Lung (tissue), 12 donors: ENCODE measurements around the gene GRPEL1. TPM values are rescaled to one million over a fixed set of nuclear protein-coding genes. Genes with fewer than 3 reads are reported as not detected.

ENCODE experiments used
- ATAC-seq: fragments of 200-7000 bp; cut with Tn5 transposase; one replicate; pipeline ENCODE4 v1.9.1; 2020; ENCODE audit warnings: moderate number of reproducible peaks; ENCODE audit not compliant: insufficient read depth, low FRiP score
- DNase-seq, 3 donors: peaks; one replicate each; pipeline ENCODE4 v3.0.0-alpha.2; 2013 to 2017
- H3K27ac ChIP-seq, 2 donors: one replicate each; pipeline ENCODE4 v1.5.1; 2013; ENCODE audit warnings: mild to moderate bottlenecking in 2 of 2, moderate library complexity in 2 of 2, control low read depth in 1 of 2, inconsistent platforms in 1 of 2, low read depth in 1 of 2, low read length in 1 of 2
- H3K27me3 ChIP-seq, 3 donors: one replicate each; pipeline ENCODE4 v1.5.1; 2013; ENCODE audit warnings: low read length in 2 of 3; ENCODE audit not compliant: control insufficient read depth in 3 of 3, insufficient read depth in 3 of 3
- H3K36me3 ChIP-seq, 4 donors: one replicate each; pipeline ENCODE4 v1.5.1; 2013; ENCODE audit warnings: low read length in 4 of 4, mild to moderate bottlenecking in 1 of 4, moderate library complexity in 1 of 4; ENCODE audit not compliant: control insufficient read depth in 4 of 4, insufficient read depth in 4 of 4
- H3K4me1 ChIP-seq, 5 donors: one replicate each; pipeline ENCODE4 v1.5.1; 2013; ENCODE audit warnings: low read length in 5 of 5, mild to moderate bottlenecking in 2 of 5, moderate library complexity in 1 of 5; ENCODE audit not compliant: control insufficient read depth in 5 of 5, insufficient read depth in 5 of 5
- H3K4me3 ChIP-seq: one replicate; pipeline ENCODE4 v1.5.1; 2013; ENCODE audit warnings: mild to moderate bottlenecking, control low read depth, moderate library complexity
- H3K9ac ChIP-seq, 2 donors: one replicate each; pipeline ENCODE4 v1.5.1; 2013; ENCODE audit warnings: low read length in 2 of 2, control low read depth in 1 of 2; ENCODE audit not compliant: insufficient read depth in 1 of 2
- H3K9me3 ChIP-seq, 4 donors: one replicate each; pipeline ENCODE4 v1.5.1; 2013; ENCODE audit warnings: low read length in 3 of 4, mild to moderate bottlenecking in 1 of 4, moderate library complexity in 1 of 4; ENCODE audit not compliant: control insufficient read depth in 4 of 4, insufficient read depth in 3 of 4
- CTCF ChIP-seq: IDR thresholded peaks from 2 replicates; pipeline ENCODE4 v1.5.1; 2012; ENCODE audit warnings: mild to moderate bottlenecking; ENCODE audit errors: control extremely low read depth, extremely low read depth
- WGBS, 2 donors: extraction: QIAGEN DNeasy Blood & Tissue Kit; methylation state at CpG; one replicate each; pipeline ENCODE4 v1.1.7; 2013; 5-methylcytosine and 5-hydroxymethylcytosine counted together
- polyA plus RNA-seq, 2 donors: library from polyadenylated mRNA; stranded (reverse); fragments of 200-250 nt; gene quantifications; one replicate each; pipeline ENCODE4 v1.2.1, GENCODE V29; 2013
- total RNA-seq, 2 donors: library from RNA; depleted of rRNA in 1 of 2; stranded (reverse); fragments of >200 nt in 1 of 2; gene quantifications; one replicate each; pipeline ENCODE4 v1.2.1, GENCODE V29; 2014 to 2021
- donor health status: control.
- donor health status: control.
- donor health status: Bipolar disorder and iron deficiency.
- donor health status: healthy.
- donor health status: DM: yes; HTN: yes; CAD: no.

Gene GRPEL1
- total and polyA plus RNA-seq, 4 donors = 13.9 to 39.1 (median 29.3) TPM

DNA sequence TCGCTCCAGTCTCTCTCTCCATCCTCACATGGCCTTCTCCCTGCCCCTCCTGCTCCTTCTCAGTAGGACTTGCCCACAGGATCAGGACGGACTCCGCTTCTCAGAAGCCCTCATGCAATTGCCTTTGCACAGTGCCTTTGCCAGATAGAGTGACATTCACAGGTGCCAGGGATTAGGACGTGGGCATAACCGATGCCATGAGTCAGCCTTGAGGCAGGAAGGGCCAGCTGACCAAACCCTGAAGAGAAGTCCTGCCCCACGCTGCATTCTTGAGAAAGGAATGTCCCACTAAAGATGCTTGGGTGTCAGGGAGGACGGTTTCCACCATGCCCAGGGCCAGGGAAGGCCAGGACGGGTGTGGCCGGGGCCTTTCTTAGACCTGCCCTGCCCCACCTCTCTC is 6.6 kb upstream of the GRPEL1 start:
- WGBS, 2 donors = 73 to 74% methylated on average over 9 of the region's 9 CpGs
- no peaks in the 10 kb centered on the region for H3K9me3 ChIP-seq
- H3K36me3 ChIP-seq = no peaks in the 10 kb centered on the region
- H3K27ac ChIP-seq = no peak overlapping the region
- ATAC-seq = no peak
- H3K4me1 ChIP-seq = no peaks in the 10 kb centered on the region
- no peak overlapping the region for H3K4me3 ChIP-seq
- H3K9ac ChIP-seq = no peak overlapping the region
- DNase-seq = no peak
- no peak for TF ChIP-seq CTCF
- no peaks in the 10 kb centered on the region for H3K27me3 ChIP-seq

GRCh38 chr4:7073526-7074390 is 5.9 kb upstream of the GRPEL1 start:
- Histone ChIP-seq H3K9me3 (no peaks in the 10 kb centered on the region), H3K27me3 (no peaks in the 10 kb centered on the region), H3K27ac (no peak overlapping the region), H3K4me1 (peaks cover 0 to 5% (median 2%) of the 10 kb centered on the region in 5 donors), H3K9ac (no peak overlapping the region), H3K4me3 (no peak overlapping the region), H3K36me3 (no peaks in the 10 kb centered on the region)
- DNase-seq = peak; percentile 47 to 64 (median 52)
- WGBS, 2 donors = 75 to 76% methylated on average over 18 of the region's 18 CpGs
- ATAC-seq = no peak
- TF ChIP-seq CTCF = no peak

DNA sequence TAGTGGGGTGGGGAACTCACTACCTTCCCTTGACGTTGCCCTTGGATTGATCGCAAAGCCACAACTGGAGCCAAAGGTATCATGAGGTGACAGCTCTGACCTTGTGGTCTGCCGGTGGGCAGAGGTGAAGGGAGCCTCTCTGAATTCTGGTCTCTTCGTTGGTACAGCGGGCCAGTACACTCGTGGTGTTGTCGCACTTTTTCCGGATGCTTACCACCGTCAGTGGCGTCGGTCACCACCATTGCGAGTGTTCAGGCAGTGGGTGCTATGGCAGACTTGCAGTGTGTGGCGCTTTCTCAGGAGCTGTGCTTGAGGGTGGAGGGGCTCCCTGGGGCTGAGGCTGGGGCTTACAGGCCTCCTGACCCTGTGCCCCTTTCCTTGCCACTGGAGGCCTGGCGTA is 5.2 kb upstream of the GRPEL1 start:
- H3K27me3 ChIP-seq = no peaks in the 10 kb centered on the region
- H3K4me1 ChIP-seq = peaks cover 0 to 6% (median 3%) of the 10 kb centered on the region in 5 donors
- no peaks in the 10 kb centered on the region for H3K9me3 ChIP-seq
- no peaks in the 10 kb centered on the region for H3K36me3 ChIP-seq
- no peak for TF ChIP-seq CTCF
- H3K9ac ChIP-seq = no peak overlapping the region
- H3K4me3 ChIP-seq = no peak overlapping the region
- no peak for DNase-seq
- no peak for ATAC-seq
- no peak overlapping the region for H3K27ac ChIP-seq
- WGBS, 2 donors = 88 to 91% methylated on average over 14 of the region's 14 CpGs
